DND-41 (cell line): ENCODE data around the gene PROCR.

ENCODE experiments used
- EZH2 ChIP-seq: IDR thresholded peaks from 3 replicates; pipeline ENCODE4 v1.6.1; 2012; ENCODE audit warnings: borderline replicate concordance, low read depth, mild to moderate bottlenecking, moderate library complexity, low read length, inconsistent platforms; ENCODE audit not compliant: severe bottlenecking
- TF ChIP-seq, protein P1 (sequence below): IDR thresholded peaks from 2 replicates; pipeline ENCODE4 v1.5.1; 2012; ENCODE audit warnings: borderline replicate concordance, low read length, moderate library complexity, mild to moderate bottlenecking; ENCODE audit not compliant: poor library complexity, severe bottlenecking; ENCODE audit errors: extremely low read depth

DNA sequence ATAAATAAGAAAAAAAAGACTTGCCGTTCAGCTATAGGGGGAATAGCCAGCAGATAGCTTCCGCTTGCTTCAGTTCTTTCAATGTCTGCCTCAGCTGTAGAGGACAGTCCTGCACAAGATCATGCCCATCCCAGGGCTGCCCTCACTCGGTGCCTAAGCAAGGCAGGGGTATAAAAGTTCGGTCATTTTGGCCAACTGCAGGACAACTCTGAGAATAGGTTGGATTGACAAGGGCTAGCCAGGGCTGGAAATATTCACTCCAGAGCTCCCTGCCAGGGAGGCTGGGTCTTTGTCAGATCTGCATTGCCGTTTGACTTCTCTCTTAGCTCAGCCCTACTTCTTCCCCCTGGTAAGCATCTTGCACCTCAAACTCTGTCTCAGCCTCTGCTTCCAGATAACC is 8.4 kb downstream of the PROCR start:
- TF ChIP-seq, protein P1, sequence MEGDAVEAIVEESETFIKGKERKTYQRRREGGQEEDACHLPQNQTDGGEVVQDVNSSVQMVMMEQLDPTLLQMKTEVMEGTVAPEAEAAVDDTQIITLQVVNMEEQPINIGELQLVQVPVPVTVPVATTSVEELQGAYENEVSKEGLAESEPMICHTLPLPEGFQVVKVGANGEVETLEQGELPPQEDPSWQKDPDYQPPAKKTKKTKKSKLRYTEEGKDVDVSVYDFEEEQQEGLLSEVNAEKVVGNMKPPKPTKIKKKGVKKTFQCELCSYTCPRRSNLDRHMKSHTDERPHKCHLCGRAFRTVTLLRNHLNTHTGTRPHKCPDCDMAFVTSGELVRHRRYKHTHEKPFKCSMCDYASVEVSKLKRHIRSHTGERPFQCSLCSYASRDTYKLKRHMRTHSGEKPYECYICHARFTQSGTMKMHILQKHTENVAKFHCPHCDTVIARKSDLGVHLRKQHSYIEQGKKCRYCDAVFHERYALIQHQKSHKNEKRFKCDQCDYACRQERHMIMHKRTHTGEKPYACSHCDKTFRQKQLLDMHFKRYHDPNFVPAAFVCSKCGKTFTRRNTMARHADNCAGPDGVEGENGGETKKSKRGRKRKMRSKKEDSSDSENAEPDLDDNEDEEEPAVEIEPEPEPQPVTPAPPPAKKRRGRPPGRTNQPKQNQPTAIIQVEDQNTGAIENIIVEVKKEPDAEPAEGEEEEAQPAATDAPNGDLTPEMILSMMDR = no peak
- no peak for TF ChIP-seq EZH2
